ENCODE measurements around the gene TSPAN4.

Gene TSPAN4

GRCh38 chr11:837189-837989, 5.3 kb upstream of the TSPAN4 start:
- DNase-seq: no peak

GRCh38 chr11:837990-838307, 4.7 kb upstream of the TSPAN4 start:
- DNase-seq: no peak

DNA sequence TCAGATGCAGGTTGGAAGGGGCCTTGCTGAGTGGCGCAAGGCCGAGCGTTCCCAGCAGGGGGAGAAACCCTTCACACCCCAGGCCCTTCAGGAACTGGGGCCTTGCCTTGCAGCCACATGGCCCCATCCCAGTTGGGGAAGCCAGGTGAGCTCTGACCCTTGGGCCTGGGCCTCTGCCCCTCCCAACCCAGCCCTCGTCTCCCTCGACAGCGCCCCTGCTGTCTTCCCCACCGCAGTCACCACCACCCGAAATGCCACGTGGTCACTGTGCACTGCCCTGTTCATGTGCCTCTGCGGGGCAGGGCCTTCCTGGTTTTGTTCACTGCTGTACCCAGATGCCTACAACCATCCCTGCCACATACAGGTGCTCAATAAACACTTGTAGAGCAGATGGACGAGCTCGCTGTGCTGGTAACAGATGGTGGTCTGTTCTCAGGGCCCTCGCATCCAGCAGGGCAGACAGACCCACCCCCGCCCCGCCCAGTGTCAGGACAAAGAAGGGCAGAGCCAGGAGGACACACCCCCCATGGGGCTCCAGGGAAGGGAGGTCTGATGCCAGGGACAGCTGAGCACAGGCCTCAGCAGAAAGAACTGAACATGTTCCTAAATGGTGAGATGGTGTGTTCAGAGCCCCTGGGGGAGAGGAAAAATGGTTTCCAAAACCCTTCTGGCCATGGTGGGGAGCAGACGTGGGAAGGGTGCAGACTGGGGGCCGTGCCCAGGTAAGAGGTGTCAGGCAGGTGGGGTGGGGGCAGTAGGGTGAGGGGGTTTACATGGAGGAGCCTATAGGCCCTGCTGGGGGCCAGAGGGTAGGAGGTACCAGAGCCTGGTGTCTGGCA, 4.0 kb upstream of the TSPAN4 start:
- no peak for DNase-seq

- no peak for DNase-seq
Measured at GRCh38 chr11:839280-839623, 3.4 kb upstream of the TSPAN4 start.

- DNase-seq: no peak
Measured at GRCh38 chr11:839875-840617, 2.6 kb upstream of the TSPAN4 start.

- DNase-seq: no peak
Measured at GRCh38 chr11:841981-842369, 677 bp upstream of the TSPAN4 start.

DNA sequence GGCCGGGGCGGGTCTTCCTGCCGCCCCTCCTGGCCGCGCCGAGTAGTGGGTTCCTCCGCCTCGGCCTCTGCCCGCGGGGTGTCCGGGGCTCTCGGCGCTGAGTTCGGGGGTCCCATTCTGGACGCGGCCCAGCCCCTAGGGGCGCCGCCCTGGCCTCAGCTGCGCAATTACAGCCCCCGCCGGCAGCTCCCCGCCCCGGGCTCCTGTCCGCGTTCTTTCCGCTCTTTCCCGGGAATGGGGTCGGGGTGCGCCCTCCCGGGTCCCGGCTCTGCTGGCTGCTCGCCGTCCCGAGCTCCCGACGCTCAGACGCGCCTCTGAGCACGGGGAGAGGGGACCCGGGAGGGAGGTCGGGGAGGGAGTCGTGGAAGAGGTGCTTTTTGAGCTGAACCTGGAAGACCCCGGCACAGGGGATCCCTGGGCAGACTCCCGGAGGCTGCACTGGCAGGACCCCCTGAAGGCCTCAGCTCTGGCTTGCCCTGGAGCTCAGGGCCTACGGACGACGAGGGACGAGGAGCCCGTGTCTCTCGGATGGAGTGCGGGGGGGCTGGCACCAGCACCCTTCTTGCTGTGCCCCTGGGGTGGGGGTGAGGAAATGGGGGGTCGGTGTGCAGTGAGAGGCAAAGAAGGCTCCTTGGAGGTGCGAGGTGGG, 558 bp downstream of the TSPAN4 start:
- DNase-seq: no peak

DNA sequence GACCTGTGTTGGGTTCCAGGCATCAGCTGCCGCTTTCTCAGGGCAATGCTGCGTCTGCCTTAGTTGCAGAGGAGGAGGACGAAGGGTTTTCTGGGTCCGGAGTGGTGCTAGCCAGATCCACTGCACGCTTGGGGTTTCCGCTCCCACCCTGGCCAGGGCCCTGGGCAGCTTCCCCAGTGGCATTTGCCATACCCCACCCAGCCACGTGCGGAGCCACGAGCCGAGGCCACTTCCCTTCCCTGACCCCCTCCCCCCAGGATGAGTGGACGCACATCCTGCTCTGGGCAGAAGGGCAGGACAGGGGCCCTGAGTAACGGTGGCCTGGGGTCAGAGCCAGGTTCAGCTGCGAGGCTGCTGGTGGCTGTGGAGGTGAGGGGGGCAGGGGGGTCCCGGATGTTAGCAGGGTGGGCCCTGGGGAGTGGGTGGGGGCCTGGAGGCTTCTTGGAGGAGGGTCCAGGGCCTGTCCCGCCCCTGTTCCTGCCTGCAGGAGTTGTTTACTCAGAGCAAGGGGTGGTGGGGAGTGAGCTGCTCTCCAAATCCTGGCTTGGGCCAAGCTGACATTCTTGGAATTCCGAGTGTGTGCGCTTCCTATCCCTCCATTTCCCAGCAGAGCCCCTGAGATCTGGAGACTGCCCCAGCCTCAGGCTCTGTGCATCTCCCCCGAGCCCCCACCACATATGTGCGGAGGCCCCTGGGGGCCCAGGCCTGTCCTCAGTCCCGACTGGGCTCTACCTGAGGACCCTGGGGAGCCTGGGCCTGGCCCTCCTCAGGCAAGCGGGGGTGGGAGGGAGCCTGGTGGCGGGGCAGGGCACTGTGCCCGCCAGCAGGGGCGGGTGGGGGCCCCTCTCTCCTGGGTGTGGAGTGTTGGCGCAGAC, 1.4 kb downstream of the TSPAN4 start:
- no peak for DNase-seq

DNA sequence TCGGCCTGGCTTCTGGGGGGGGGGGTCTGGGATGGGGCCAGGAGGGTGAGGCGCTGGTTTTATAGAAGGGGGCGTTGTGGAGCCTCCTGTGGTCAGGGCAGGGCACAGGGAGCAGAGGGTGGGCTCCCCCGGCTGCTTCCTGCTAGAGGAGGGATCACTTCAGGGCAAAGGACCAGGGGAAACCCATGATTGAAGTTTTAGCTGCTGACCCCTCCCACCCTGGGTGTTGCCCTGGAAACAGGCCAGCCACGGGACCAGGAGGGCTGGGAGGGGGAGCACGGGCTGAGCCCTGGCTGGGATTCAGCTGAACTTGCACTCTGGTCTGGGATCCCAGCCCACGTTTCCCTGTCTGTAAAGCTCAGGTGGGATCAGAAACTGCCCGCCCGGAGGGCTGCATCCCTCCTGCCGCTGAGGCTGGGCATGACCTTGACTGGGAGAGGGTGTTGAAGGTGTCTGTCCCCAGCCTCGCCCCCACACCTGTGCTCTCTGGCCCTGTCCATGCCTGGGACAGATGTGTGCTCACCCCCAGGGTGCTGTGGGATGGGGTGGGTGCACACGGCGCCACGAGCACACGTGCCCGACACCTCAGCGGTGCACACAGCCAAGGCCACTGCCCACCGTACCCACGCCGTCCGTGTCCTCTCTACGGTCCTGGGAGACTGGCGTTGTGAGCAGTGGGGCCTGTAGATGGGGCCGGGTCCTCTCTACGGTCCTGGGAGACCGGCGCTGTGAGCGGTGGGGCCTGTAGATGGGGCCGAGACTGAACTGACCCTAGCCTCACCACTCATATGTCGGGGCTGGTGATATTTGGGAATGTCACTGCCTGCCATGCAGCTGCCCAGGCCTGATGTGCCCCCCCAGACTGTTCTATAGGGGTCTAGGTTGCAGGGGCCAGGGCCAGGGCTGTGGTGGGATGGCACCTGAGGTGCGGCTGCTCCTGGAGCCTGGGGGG, 2.3 kb downstream of the TSPAN4 start:
- no peak for DNase-seq

- no peak for DNase-seq
Measured at GRCh38 chr11:845872-846495, 3.3 kb downstream of the TSPAN4 start.

DNA sequence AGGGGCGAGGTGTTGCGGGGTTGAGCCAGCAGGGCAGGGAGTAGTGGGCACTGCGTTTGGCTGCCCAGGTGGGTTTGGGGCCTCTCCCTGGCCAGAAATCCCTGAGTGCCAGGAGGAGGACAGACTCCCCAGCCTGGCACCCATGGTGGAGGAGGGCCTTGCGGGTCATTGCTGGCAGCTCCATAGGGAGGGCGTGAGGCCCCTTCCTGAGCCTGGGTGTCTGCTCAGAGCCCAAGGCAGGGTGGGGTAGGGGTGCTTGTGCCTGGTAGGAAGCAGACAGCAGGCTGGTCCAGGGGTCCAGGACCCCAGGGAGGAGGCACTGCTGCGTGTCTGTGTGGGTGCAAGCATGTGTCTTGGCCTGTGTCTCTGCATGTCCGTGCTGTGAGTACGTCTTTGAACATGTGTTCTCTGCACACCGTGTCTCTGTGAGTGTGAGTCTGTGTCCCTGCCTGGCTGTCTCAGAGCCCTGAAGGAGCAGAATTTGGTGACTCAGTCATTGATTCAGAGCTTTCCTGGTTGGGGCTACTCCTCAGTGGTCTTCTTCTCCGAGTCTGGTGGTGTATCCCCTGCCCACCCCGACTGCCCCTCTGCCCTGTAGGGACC, 3.9 kb downstream of the TSPAN4 start:
- DNase-seq: no peak

GRCh38 chr11:847876-848275, 5.2 kb downstream of the TSPAN4 start:
- DNase-seq: no peak

DNA sequence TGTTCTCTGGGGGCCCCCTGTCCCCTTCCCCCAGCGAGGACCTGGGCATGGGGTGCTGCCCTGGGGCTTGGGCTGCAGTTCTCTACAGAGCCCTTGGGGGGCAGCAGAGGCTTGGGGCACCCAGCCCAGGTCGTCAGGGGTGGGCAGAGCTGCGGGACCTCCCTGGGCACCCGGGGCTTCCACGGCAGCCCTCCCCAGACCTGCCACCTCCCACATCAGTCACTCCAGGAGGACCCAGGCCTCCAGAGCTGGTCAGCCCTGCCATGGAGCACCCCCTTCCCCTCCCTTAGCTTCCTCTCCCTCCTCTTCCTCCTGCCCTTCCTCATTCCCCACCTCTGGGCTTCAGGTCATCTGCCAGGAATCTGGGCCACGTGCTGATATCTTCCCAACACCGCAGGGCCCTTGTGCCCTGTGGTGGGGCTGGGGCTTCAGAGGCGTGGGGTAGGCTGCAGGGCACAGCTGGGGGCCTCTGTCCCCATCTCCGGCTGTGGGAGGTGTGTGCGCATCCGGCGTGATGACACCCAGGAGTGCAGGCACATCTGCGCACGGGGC, 5.8 kb downstream of the TSPAN4 start:
- DNase-seq: no peak

DNA sequence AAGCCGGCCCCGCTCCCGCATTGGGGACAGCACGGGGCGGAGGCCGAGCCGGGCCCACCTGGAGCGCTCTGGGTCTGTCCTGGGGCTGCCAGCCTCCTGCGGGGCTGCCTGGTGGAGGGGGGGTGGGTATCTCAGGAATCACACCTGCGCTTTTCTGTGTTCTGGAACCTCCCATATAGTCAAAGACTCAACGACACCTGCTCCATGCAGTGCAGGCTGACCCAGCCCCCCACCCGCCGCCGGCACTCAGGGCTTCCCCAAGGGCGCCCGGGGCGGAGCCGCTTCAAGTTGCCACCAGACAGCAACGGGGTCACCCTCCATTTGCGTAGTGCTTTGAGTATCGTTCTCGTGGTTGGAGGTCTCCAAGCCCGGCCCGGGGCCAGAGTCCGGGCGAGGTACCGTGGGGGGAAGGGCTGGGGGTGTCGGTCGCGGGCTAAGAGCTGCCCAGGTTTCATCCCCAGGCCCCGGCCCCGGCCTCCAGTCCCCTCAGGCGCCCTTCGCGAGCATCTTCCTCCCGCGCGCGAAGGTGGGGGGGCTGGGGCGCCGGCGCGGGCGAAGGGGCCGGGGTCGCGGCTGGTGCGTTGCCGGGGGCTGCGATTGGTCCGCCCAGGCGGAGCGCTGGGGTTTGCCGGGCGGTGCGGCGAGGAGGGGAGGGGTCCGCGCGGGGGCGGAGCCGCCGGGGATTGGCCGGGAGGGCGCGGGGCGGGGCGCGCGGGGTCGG, 6.6 kb downstream of the TSPAN4 start:
- no peak for DNase-seq

- DNase-seq: no peak
Measured at GRCh38 chr11:849951-850774, 7.5 kb downstream of the TSPAN4 start.

DNA sequence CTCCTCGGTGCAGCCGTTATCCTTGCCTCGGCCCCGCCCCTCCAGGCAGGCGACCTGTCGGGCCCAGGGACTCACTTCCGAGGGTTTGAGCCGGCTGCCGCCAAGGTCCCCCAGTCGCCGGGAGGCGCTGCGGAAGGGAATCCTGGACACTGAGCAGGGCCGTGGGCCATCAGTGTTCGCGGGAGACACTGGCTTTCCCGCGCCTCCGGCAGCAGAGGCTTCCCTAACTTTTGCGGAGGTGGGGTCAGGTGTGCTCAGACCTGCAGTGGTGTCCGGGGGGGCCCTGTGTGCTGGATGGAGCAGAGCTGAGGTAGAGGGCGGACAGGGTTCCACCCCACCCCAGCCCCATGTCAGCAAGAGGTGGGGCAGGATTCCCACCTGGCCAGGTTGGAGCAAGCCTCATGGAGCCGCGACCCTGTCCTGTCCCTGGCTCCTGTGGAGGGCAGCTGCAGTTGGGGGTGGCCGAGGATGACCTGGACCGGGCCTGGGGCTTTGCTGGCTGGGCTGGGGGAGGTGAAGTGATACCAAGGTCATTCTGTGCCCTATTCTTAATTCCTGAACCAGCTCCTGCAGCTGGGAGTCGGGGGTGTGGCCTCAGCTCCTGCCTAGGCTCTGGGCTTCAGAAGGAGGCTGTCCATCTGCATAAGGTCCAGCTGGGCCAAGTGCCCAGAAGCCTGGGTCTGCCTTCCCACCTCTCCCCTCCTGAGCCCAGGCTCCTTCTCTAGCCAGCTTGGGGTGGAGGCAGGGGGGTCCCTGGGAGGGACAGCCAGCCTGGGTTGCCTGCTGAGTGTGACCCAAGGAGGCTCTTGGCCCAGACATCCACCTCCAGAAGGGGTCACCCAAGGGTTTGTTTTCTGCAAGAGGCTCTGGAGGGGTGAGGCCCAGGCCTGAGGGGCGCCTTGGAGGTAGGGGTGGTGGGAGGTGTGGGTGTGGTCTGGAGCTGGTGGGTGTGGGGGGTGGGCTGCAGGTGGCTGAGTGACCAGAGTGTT, 8.4 kb downstream of the TSPAN4 start:
- no peak for DNase-seq

- no peak for DNase-seq
Measured at GRCh38 chr11:852762-853161, 10.1 kb downstream of the TSPAN4 start.
